Measurements from ENCODE around the gene HCLS1. TPM values are rescaled to one million over a fixed set of nuclear protein-coding genes. Genes with fewer than 3 reads are reported as not detected.

HCLS1 gene
- total and polyA plus RNA-seq, 2 of the 8 experiments (the other 6 are each of a cell fraction or from before 2014, with no cell fraction given) = 0.53 to 1.3 TPM

GRCh38 chr3:121645054-121645453, 15.6 kb downstream of the HCLS1 start:
- Histone ChIP-seq H3K36me3 (ENCODE audit: control insufficient read depth in 2 of 4, insufficient read depth in 4 of 4, low read length in 3 of 4) (no peaks in the 10 kb centered on the region), H3K9me3 (ENCODE audit: insufficient read depth in 2 of 2, low read depth in 1 of 2, low read length in 1 of 2) (no peaks in the 10 kb centered on the region), H4K91ac (replicated peaks; ENCODE audit: insufficient read length, low read length) (no peak overlapping the region), H3K4me2 (ENCODE audit: insufficient read depth in 1 of 2, low read depth in 2 of 2, low read length in 2 of 2) (no peak overlapping the region), H4K5ac (ENCODE audit: insufficient read length, low read depth, low read length) (no peak overlapping the region), H2BK20ac (ENCODE audit: low read length) (no peak overlapping the region), H3K23ac (ENCODE audit: insufficient read length) (no peak overlapping the region), H3K4ac (replicated peaks; ENCODE audit: insufficient read length, low read depth, low read length) (no peak overlapping the region), H3K79me2 (ENCODE audit: control insufficient read depth in 1 of 2, insufficient read depth in 2 of 2, low read length in 2 of 2) (no peaks in the 10 kb centered on the region), H3K56ac (replicated peaks; ENCODE audit: insufficient read length, low read depth, low read length) (no peak overlapping the region), H2AFZ (ENCODE audit: low read length) (no peak overlapping the region), H3K4me3 (ENCODE audit: extremely low read depth in 1 of 4, insufficient read depth in 2 of 4, low read depth in 3 of 4, low read length in 4 of 4) (no peak overlapping the region), H3K27me3 (replicated peaks in 1 of 4; ENCODE audit: control insufficient read depth in 3 of 4, extremely low read depth in 1 of 4, insufficient read depth in 3 of 4, low read length in 3 of 4) (no peaks in the 10 kb centered on the region), H2BK120ac (replicated peaks; ENCODE audit: low read depth, low read length) (no peak overlapping the region), H3K4me1 (replicated peaks in 1 of 4; ENCODE audit: control insufficient read depth in 3 of 4, insufficient read depth in 4 of 4, low read length in 3 of 4) (peaks cover 0 to 4% (median 0%) of the 10 kb centered on the region in 4 experiments; a peak in 2 of 7 replicates), H4K20me1 (replicated peaks in 1 of 2; ENCODE audit: control insufficient read depth in 1 of 2, insufficient read depth in 2 of 2, low read length in 2 of 2) (no peaks in the 10 kb centered on the region), H3K18ac (ENCODE audit: extremely low read depth, low read length) (no peak overlapping the region), H2BK5ac (ENCODE audit: low read depth, low read length) (no peak overlapping the region), H2AK5ac (ENCODE audit: low read depth, low read length) (no peak overlapping the region), H3K23me2 (ENCODE audit: low read depth, low read length) (no peaks in the 10 kb centered on the region), H3K27ac (ENCODE audit: low read depth, low read length) (no peak overlapping the region), H3K9ac (replicated peaks in 1 of 4; ENCODE audit: extremely low read depth in 1 of 4, low read depth in 3 of 4, low read length in 3 of 4) (no peak overlapping the region), H2BK12ac (ENCODE audit: low read depth, low read length) (no peak overlapping the region), H3K79me1 (ENCODE audit: low read depth, low read length) (no peaks in the 10 kb centered on the region), H3K14ac (ENCODE audit: insufficient read length) (no peak overlapping the region), H4K8ac (ENCODE audit: extremely low read depth, insufficient read depth, low read length) (no peak overlapping the region), H2BK15ac (ENCODE audit: low read length) (no peak overlapping the region)
- CTCF ChIA-PET (ENCODE audit: partially characterized antibody) = no interaction called here
- FAIRE-seq = no peak
- TF ChIP-seq NRF1 (IDR thresholded peaks at IDR 0.05; ENCODE audit: low read depth, low read length) (no peak), ATF3 (IDR thresholded peaks at IDR 0.05; ENCODE audit: insufficient read depth, low read depth, low read length) (no peak), EGR1 (IDR thresholded peaks at IDR 0.05; ENCODE audit: borderline replicate concordance, low read depth, low read length) (no peak), SP2 (IDR thresholded peaks at IDR 0.05; ENCODE audit: low read length) (no peak), BCL11A (IDR thresholded peaks at IDR 0.05; ENCODE audit: low read depth in 2 of 2, low read length in 2 of 2) (no peak), SIN3A (conservative IDR thresholded peaks at IDR 0.05 in 1 of 2, IDR thresholded peaks at IDR 0.05 in 1 of 2; ENCODE audit: low read depth in 1 of 2, low read length in 2 of 2) (no peak), RNF2 (IDR thresholded peaks at IDR 0.05; ENCODE audit: borderline replicate concordance, low read depth, low read length, missing control alignments, poor library complexity, severe bottlenecking) (no peak), CBX5 (IDR thresholded peaks at IDR 0.05; ENCODE audit: low read depth, low read length) (no peak), SP1 (IDR thresholded peaks at IDR 0.05; ENCODE audit: low read depth, low read length) (no peak), RFX5 (IDR thresholded peaks at IDR 0.05; ENCODE audit: borderline replicate concordance, low read depth, low read length) (no peak), BRCA1 (IDR thresholded peaks at IDR 0.05; ENCODE audit: low read depth, low read length) (no peak), POU5F1 (IDR thresholded peaks at IDR 0.05; ENCODE audit: low read depth, low read length) (no peak), POLR2AphosphoS5 (IDR thresholded peaks at IDR 0.05; ENCODE audit: low read depth, low read length) (no peak), TCF12 (IDR thresholded peaks at IDR 0.05; ENCODE audit: low read depth, low read length) (no peak), BACH1 (IDR thresholded peaks at IDR 0.05; ENCODE audit: low read length) (no peak)
- POLR2A ChIA-PET (ENCODE audit: partially characterized antibody) = no interaction called here
- 94% methylated on average over 5 of the region's 5 CpGs; no CpG with 5 or more reads in 1 of the 2 experiments for WGBS, 2 experiments (ENCODE audit: extremely low coverage in 1 of 2, insufficient coverage in 1 of 2, insufficient read length in 1 of 2, insufficient replicate concordance in 2 of 2, low coverage in 1 of 2, low lambda C conversion rate in 2 of 2, missing lambda C conversion rate in 1 of 2)
- DNase-seq (ENCODE audit: low read depth in 1 of 2, low spot score in 2 of 2) = no peak
